ENCODE measurements around the gene ARID3C.

ARID3C gene, protein sequence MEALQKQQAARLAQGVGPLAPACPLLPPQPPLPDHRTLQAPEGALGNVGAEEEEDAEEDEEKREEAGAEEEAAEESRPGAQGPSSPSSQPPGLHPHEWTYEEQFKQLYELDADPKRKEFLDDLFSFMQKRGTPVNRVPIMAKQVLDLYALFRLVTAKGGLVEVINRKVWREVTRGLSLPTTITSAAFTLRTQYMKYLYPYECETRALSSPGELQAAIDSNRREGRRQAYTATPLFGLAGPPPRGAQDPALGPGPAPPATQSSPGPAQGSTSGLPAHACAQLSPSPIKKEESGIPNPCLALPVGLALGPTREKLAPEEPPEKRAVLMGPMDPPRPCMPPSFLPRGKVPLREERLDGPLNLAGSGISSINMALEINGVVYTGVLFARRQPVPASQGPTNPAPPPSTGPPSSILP

GRCh38 chr9:34628656-34629490 is at the start of gene ARID3C:
ARID3C (minus strand) TSS chr9:34629066; CDS start chr9:34628014, 1,052 bp downstream.
- in situ Hi-C loops (cut with MboI; ENCODE audit: low sequenced_read_pairs), result no loop called here

DNA sequence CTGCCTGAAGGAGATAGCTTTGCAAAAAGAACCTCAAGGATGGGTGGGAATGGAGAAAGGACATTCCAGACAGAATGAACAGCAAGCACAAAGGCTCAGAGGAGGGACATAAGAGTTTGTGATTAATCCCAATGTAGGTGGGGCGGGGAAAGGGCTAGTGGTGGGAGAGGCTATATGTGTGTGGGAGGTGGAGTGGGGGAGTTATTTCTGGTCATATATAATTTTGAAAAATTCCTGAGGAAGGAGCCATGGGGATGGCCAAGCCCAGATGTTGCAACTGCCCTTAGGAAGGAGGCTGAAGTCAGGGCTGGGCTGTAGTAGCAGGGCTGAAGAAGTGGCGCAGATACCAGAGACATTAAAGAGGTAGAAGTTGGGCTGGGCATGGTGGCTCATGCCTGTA is 47.0 kb upstream of the ARID3C start:
- in situ Hi-C loops (cut with MboI; ENCODE audit: low sequenced_read_pairs), result no loop called here

GRCh38 chr9:34675048-34675714 is 46.3 kb upstream of the ARID3C start:
- in situ Hi-C loops (cut with MboI; ENCODE audit: low sequenced_read_pairs), result no loop called here

DNA sequence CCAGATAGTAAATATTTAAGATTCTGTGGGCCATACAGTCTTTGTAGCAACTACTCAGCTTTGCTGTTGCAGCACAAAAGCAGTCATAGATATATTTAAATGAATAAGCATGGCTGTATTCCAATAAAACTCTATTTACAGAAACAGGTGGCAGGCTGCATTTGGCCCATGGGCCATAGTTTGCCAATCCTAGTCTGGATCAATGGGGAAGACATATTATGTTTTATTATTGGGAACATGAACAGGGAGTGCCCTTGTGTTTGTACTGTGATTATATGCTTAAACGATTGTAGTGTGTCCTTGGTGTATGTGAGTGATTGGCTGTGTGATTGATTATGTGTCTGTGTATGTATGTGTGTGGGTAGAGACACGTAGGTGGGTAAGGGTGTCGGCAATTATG is 45.6 kb upstream of the ARID3C start:
- in situ Hi-C loops (cut with MboI; ENCODE audit: low sequenced_read_pairs), result loop anchor here (25.0 kb wide), 1 partner anchor 438 kb away; the partner anchor contains the start of genes ATOSB and STOML2

DNA sequence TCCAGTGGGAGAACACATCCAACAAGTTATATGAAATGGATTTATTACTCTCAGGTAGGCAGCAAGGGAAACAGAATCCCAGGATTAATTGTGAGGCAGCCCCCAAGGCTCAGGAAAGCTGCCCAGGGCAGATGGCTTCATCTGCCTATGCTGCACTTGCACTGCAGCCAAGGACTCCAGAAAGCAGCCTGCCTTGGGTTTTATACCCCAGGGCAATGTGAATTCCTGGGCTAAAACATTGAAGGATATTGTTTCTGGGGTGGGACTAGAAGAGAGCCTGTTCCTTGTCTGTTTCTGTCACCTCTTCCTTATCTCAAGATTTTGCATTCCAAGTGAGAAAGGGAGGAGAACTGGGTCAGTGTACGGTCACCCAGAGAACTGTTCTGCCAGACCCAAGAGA is 42.4 kb upstream of the ARID3C start:
- in situ Hi-C loops (cut with MboI; ENCODE audit: low sequenced_read_pairs), result loop anchor here (25.0 kb wide), 1 partner anchor 441 kb away; the partner anchor contains the start of genes ATOSB and STOML2

- in situ Hi-C loops (cut with MboI; ENCODE audit: low sequenced_read_pairs), result loop anchor here (25.0 kb wide), 1 partner anchor 442 kb away; the partner anchor contains the start of genes ATOSB and STOML2
Measured at GRCh38 chr9:34669809-34670562, 41.1 kb upstream of the ARID3C start.

DNA sequence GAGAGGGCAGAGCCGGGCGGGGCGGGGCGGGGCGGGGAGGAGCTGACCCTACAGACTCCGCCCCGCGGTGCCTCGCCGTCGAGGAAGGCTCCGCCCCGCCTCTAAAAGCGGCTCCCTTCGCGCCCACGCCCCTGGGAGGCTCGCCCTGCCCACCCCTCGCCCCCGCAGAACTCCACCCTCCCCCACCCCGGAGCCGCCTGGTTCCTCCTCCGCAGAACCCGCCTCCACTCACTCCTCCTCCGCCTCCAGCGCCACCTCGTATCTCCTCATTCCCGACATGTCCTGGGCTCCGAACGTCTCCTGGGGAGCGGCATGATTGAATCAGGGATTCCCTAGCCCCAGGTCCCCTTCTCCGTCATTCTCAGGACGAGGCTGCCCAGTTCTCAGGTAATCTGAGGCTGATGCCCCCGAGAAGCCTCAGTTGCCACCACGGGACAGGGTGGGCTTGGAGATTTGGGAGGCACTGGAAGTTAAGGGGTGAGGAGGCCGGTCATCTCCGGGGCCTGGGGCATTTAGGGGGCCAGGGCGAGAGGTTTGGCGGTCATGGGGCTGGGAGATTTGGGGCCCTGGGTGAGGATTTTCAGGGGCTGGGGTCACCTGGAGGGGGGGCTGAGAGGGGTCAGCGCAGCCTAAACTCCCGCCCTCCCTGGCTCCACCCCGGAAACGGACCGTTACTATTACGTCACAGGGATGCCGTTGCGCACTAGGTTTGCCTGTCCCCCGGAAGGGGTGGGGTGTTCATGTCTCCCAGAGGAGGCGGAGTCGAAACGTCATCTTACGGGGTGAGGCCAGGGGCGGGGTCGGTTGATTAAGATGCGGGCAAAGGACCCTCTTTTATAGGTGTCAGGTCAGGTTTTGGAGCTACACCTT is 36.8 kb upstream of the ARID3C start:
- in situ Hi-C loops (cut with MboI; ENCODE audit: low sequenced_read_pairs), result loop anchor here (25.0 kb wide), 1 partner anchor 447 kb away; the partner anchor contains the start of genes ATOSB and STOML2

DNA sequence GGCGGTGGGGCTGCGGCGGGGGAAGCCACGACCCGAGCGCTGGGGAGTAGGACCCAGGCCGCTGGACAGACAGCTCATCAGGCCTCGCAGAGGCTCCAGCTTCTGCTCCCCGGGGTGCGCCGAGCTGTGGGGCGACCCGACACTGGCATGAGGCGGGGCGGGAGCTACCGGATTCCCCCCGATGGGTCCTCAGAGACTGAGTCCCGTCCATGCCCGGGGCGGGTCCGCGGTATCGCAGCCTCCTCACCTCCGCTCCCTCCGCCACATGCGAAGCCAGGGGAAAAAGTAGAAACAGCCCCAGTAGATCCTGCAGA is 36.2 kb upstream of the ARID3C start:
- in situ Hi-C loops (cut with MboI; ENCODE audit: low sequenced_read_pairs), result loop anchor here (25.0 kb wide), 1 partner anchor 447 kb away; the partner anchor contains the start of genes ATOSB and STOML2

DNA sequence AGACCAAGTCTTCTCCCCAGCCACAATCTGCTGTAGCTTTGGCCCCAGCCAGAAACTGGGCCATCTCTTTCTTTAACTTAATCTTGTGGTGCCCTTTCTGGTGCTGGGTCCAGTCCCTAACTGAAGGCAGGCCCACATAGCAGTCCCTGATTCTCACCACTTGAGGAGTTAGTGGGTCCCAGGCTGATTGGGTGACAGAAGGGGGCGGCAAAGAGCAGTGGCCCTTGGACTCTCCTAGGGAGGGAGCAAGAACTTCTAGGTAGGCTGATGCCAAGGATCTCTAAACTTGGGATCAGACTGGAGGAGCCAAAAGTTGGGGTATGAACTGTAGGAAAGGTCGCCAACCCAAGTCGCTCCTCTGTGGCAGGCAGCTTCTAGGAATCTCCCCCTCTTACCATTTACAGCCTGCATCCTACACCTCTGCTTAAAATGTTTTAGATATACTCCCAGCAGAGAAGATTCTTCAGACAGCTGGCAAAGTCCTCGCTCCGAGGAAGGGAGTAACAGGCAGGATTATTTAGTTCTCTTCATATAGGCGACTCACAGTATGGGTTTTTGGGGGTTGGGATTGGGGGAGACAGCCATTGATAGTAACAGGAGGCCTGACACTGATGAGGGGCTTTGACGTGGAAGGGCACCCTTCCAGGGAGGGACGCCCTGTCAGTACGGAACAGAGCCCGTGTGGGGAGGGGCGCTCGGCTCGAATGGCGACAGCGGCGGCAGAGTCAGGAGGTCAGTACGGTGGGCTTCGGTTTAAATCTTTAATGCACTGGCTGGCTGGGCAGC is 35.6 kb upstream of the ARID3C start:
- in situ Hi-C loops (cut with MboI; ENCODE audit: low sequenced_read_pairs), result loop anchor here (25.0 kb wide), 1 partner anchor 448 kb away; the partner anchor contains the start of genes ATOSB and STOML2

DNA sequence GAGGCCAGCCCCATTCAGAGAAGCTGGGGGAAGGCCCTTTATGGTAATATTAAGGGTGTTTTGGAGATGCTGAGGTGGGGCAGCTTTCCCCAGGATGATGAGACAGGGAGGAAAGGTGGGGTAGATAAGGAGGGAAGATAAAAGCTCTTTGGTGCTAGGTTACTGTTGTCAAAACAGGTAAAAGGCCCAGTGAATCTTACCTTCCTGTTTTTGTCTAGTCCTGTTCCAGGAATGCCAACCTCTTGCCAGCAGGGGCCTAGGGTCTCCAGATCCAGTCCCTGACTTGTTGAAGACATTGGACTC is 34.4 kb upstream of the ARID3C start:
- in situ Hi-C loops (cut with MboI; ENCODE audit: low sequenced_read_pairs), result loop anchor here (25.0 kb wide), 1 partner anchor 449 kb away; the partner anchor contains the start of genes ATOSB and STOML2

DNA sequence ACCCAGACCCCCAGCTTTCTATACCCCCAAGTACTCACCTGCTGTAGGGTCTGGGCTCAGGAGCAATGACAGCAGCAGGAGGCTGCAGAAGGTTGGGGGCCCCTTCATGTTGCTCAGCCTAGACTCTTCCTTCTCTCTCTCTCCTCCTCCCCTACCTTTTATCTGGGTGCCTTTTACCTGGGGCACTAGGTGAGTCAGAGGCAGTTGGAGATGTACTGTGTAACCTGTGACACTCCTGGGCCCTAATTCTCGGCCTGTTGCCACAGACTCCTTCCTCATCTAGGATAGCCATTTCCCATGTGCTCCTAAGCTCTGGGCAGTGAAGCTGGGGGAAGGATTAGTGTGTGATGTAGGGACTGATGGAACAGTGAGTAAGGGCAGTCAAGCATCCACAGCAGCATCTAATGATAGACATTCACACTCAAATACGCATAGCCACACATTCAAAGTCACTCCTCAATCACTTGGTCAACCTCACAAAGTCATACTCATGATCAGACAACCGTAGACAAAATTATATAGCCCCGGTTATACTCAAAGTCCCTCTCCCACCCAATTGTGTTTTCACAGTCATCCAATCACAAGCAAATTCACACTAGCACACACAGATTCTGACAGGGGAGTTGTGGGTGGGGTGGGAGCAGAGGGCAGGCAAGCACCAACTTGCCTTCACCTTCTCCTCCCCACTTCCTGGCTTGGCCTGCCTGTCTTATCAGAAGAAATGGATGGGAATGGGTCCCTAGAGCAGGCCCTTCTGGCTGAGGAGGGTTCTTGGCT is 33.8 kb upstream of the ARID3C start, which contains the start of gene CCL27:
Gene CCL27, minus strand, starts transcription at position 132 of the 777 bp plus-strand sequence. Its CDS starts 24 bp downstream, at position 108.
- in situ Hi-C loops (cut with MboI; ENCODE audit: low sequenced_read_pairs), result loop anchor here (25.0 kb wide), 1 partner anchor 450 kb away; the partner anchor contains the start of genes ATOSB and STOML2

- in situ Hi-C loops (cut with MboI; ENCODE audit: low sequenced_read_pairs), result loop anchor here (25.0 kb wide), 1 partner anchor 453 kb away; the partner anchor contains the start of genes ATOSB and STOML2
Measured at GRCh38 chr9:34659592-34660253, 30.9 kb upstream of the ARID3C start.

DNA sequence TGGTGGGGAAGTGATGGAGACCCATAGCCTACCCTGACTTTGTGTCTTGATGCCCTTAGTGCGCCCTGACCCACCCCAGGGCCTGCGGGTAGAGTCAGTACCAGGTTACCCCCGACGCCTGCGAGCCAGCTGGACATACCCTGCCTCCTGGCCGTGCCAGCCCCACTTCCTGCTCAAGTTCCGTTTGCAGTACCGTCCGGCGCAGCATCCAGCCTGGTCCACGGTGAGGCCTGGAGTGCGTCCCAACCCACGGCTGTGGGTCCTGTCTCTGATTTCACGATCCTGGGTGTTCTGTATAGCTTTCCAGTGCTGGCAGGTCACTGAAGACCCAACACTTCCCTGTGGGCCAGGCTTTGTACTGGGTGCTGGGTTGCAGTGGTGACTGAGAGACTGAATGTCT is 29.6 kb upstream of the ARID3C start:
- in situ Hi-C loops (cut with MboI; ENCODE audit: low sequenced_read_pairs), result loop anchor here (25.0 kb wide), 1 partner anchor 454 kb away; the partner anchor contains the start of genes ATOSB and STOML2

GRCh38 chr9:34656992-34657391 is 28.1 kb upstream of the ARID3C start:
- in situ Hi-C loops (cut with MboI; ENCODE audit: low sequenced_read_pairs), result loop anchor here (25.0 kb wide), 1 partner anchor 455 kb away; the partner anchor contains the start of genes ATOSB and STOML2

- in situ Hi-C loops (cut with MboI; ENCODE audit: low sequenced_read_pairs), result loop anchor here (25.0 kb wide), 1 partner anchor 457 kb away; the partner anchor contains the start of genes ATOSB and STOML2
Measured at GRCh38 chr9:34655394-34655793, 26.5 kb upstream of the ARID3C start.

GRCh38 chr9:34654323-34655051 is 25.6 kb upstream of the ARID3C start:
- in situ Hi-C loops (cut with MboI; ENCODE audit: low sequenced_read_pairs), result loop anchor here (25.0 kb wide), 1 partner anchor 458 kb away; the partner anchor contains the start of genes ATOSB and STOML2

All from HL-60/S4 treated with phorbol 12-myristate 13-acetate at 8.2 ng/mL for 4 days and 3 days (cell line).